Nephron (organoid): ENCODE measurements around the gene LMO4.

Source experiments
- H3K27ac Mint-ChIP-seq, 3 experiments: 2 replicates each; pipeline ENCODE4 v1.8.0; 2020; ENCODE audit warnings: mixed read lengths in 3 of 3, mild to moderate bottlenecking in 2 of 3, moderate library complexity in 1 of 3
- H3K27me3 Mint-ChIP-seq: 2 replicates; pipeline ENCODE4 v1.8.0; 2021; ENCODE audit warnings: low read depth, mild to moderate bottlenecking, moderate library complexity, mixed read lengths
- H3K36me3 Mint-ChIP-seq: 2 replicates; pipeline ENCODE4 v1.8.0; 2020; ENCODE audit warnings: low read depth, mixed read lengths
- H3K4me1 Mint-ChIP-seq: 2 replicates; pipeline ENCODE4 v1.8.0; 2020; ENCODE audit warnings: mixed read lengths
- H3K4me3 Mint-ChIP-seq, 3 experiments: 2 replicates each; pipeline ENCODE4 v1.8.0; 2020; ENCODE audit warnings: mild to moderate bottlenecking in 3 of 3, mixed read lengths in 3 of 3, moderate library complexity in 2 of 3
- H3K9me3 Mint-ChIP-seq: 2 replicates; pipeline ENCODE4 v1.8.0; 2020; ENCODE audit warnings: mixed read lengths
- CTCF ChIP-seq, 3 experiments: fragments of 200-600 bp; sonication (generic); IDR thresholded peaks; one replicate each; pipeline ENCODE4 v1.5.0; 2021; ENCODE audit warnings: antibody characterized with exemption in 3 of 3; ENCODE audit not compliant: unreplicated experiment in 3 of 3

Gene LMO4

GRCh38 chr1:87344231-87344630, 15.6 kb downstream of the LMO4 start:
- no peak for TF ChIP-seq CTCF (IDR thresholded peaks at IDR 0.05; ENCODE audit: unreplicated experiment in 3 of 3)
- H3K27ac Mint-ChIP-seq, result no peak overlapping the region
- no peaks in the 10 kb centered on the region for H3K9me3 Mint-ChIP-seq
- no peak overlapping the region for H3K4me3 Mint-ChIP-seq
- H3K36me3 Mint-ChIP-seq, result peaks cover 81% of the 10 kb centered on the region
- H3K27me3 Mint-ChIP-seq, result no peaks in the 10 kb centered on the region
- peaks cover 13% of the 10 kb centered on the region for H3K4me1 Mint-ChIP-seq

- Mint-ChIP-seq H3K4me3 (no peak overlapping the region), H3K36me3 (peaks cover 61% of the 10 kb centered on the region), H3K27me3 (no peaks in the 10 kb centered on the region), H3K9me3 (no peaks in the 10 kb centered on the region), H3K27ac (peak overlapping the region in 1 of 3 experiments; percentile 30), H3K4me1 (peaks cover 13% of the 10 kb centered on the region)
- no peak for TF ChIP-seq CTCF (IDR thresholded peaks at IDR 0.05; ENCODE audit: unreplicated experiment in 3 of 3)
Observed at GRCh38 chr1:87346130-87346814, 17.6 kb downstream of the LMO4 start.

- no peak for TF ChIP-seq CTCF (IDR thresholded peaks at IDR 0.05; ENCODE audit: unreplicated experiment in 3 of 3)
- H3K4me3 Mint-ChIP-seq, result no peak overlapping the region
- H3K9me3 Mint-ChIP-seq, result no peaks in the 10 kb centered on the region
- H3K27ac Mint-ChIP-seq, result peak overlapping the region; percentile 52 to 85 (median 56)
- no peaks in the 10 kb centered on the region for H3K27me3 Mint-ChIP-seq
- H3K4me1 Mint-ChIP-seq, result peaks cover 13% of the 10 kb centered on the region
- H3K36me3 Mint-ChIP-seq, result peaks cover 39% of the 10 kb centered on the region
Observed at GRCh38 chr1:87348341-87349019, 19.8 kb downstream of the LMO4 start.

GRCh38 chr1:87349036-87349435, 20.4 kb downstream of the LMO4 start:
- Mint-ChIP-seq H3K9me3 (no peaks in the 10 kb centered on the region), H3K27me3 (no peaks in the 10 kb centered on the region), H3K36me3 (peaks cover 33% of the 10 kb centered on the region), H3K4me3 (no peak overlapping the region), H3K27ac (peak overlapping the region; percentile 52 to 85 (median 56)), H3K4me1 (peaks cover 13% of the 10 kb centered on the region)
- TF ChIP-seq CTCF (IDR thresholded peaks at IDR 0.05; ENCODE audit: unreplicated experiment in 3 of 3), result no peak

GRCh38 chr1:87355894-87356293, 27.2 kb downstream of the LMO4 start:
- no peaks in the 10 kb centered on the region for H3K4me1 Mint-ChIP-seq
- TF ChIP-seq CTCF (IDR thresholded peaks at IDR 0.05; ENCODE audit: unreplicated experiment in 3 of 3), result no peak
- H3K27ac Mint-ChIP-seq, result no peak overlapping the region
- H3K36me3 Mint-ChIP-seq, result peaks cover 9% of the 10 kb centered on the region
- no peaks in the 10 kb centered on the region for H3K9me3 Mint-ChIP-seq
- no peak overlapping the region for H3K4me3 Mint-ChIP-seq
- H3K27me3 Mint-ChIP-seq, result no peaks in the 10 kb centered on the region

GRCh38 chr1:87356591-87356990, 27.9 kb downstream of the LMO4 start:
- no peaks in the 10 kb centered on the region for H3K9me3 Mint-ChIP-seq
- no peaks in the 10 kb centered on the region for H3K4me1 Mint-ChIP-seq
- no peaks in the 10 kb centered on the region for H3K27me3 Mint-ChIP-seq
- H3K27ac Mint-ChIP-seq, result no peak overlapping the region
- H3K4me3 Mint-ChIP-seq, result no peak overlapping the region
- TF ChIP-seq CTCF (IDR thresholded peaks at IDR 0.05; ENCODE audit: unreplicated experiment in 3 of 3), result no peak
- peaks cover 9% of the 10 kb centered on the region for H3K36me3 Mint-ChIP-seq
